Activated gamma-delta T cell (primary cell): ENCODE results near the gene TNS4.

ENCODE experiments used
- DNase-seq: peaks from one replicate; lab custom pipeline; 2025; lab: John Stamatoyannopoulos, UW

Gene TNS4

DNA sequence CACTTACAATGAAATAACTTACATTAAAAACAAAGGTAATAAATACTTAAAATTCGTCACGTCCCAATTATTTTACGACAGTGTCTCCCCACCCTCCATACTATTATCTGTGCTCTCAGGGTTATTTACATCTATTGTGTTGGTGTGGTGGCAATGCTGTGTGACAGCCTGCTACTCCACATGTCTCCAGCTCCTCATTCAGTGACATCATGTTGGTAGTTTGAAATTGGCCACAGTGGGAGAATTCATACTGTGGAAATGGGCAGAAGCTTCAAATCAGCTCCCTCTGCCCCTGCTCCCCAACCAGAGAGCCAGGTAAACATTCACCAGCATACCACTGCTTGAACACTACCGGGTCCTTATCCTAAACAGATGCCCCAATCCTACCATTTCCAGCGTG is 6.3 kb downstream of the TNS4 start:
- DNase-seq, result no peak

DNA sequence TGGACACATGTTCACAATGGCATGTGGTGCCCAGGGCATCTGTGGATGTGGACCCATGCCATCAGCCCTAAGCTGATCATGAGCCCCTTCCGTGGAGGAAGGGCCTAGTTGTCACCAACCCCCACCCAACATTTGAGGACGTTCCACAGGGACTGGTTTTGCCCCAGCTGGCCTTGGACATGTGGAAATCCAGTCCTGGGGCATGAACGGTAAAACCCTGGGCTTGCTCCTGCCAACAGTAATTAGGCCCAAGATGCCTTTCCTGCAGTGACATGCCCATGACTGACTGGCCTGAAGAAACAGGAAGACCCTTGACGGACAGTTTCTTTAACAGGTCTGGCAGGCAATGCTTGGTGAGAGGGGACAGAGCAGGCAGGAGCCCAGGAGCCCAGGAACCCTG is 7.7 kb downstream of the TNS4 start:
- no peak for DNase-seq

DNA sequence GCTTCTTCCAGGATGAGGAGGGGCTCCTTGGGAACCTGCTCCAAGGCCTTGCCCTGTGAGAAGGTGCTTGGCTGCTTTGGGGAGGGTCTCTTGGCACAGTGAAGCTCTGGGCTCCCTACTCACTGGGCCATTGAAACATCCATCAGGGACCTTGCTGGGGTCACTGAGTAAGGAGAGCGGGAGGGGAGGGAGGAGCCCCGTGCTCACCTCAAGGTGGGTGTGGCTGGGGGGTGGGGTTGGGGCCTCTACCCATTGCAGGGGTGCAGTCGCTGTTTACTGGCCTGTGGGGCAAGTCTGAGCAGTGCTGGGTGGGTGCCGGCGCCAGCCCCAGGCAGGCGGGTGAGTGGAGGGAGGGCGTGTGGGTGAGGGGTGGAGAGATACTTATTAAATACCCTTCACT is 9.9 kb downstream of the TNS4 start:
- no peak for DNase-seq

GRCh38 chr17:40490982-40491381 is 10.4 kb downstream of the TNS4 start:
- DNase-seq, result no peak

- no peak for DNase-seq
These were observed 11.1 kb downstream of the TNS4 start for GRCh38 chr17:40490289-40490853.

- no peak for DNase-seq
These were observed 13.9 kb downstream of the TNS4 start for GRCh38 chr17:40487371-40488020.

DNA sequence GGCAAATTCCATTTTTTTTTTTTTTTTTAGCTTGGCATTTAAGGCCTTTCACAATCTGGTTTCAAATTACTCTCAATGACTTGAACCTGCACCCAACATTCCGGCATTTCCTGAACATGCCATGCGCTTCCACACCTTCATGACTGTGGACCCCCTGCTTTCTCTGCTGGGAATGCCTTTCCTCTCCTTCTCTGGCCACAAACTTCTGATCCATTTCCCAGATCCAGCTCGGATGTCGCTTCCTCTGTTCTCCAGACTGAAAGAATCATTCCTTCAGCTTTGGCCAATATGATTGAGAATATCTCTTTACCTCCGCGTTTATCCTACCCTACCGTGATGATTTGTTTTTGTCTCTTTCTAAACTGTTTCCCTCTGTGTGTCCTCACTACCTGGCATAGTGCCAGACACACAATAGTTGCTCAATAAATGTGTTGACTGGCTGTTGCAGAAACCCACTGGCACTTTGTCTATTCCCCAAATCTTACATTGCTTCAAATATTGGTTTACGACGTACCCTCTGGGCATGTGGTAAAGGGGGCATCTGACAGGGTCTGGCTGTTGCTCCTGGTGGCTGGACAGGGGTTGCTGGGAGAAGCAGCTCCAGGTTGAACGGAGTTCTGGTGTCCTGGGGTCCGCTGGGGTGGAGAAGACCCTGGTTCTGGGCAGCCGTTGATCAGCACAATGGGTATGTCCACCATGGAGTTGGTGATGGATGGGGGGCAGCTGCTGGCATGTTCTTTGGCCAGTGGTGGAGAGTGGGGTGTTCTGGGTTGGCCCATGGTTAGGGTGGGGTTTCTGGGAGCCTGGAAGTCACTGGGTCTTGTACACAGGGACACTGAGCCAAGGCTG is 14.7 kb downstream of the TNS4 start:
- DNase-seq, result no peak

- no peak for DNase-seq
These were observed 15.4 kb downstream of the TNS4 start for GRCh38 chr17:40485851-40486521.

DNA sequence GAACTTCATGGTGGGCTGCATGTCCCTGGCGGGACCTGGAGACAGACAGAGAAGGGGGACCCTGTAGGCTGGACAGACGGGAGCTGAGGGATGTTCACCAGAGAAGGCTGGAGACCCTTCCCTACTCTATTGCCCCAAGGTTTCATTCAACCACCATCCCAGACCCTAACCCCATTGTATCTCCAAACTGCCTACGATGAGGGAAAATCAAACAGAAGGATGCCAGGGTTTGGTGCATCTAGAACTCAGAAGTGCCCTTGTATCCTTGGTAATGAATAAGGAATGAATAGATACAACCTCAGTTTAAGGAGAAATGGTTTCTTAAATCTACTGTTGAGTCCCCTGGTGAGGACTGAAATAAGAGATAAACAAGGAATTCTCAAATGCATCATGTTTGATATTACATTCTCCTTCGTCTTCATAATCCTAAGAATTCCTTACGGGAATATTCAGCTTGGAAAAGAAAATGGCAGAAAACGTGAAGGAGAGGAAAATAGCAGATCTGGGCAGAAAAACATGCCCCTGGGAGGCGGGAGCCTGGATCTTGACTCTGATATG is 16.4 kb downstream of the TNS4 start:
- no peak for DNase-seq

- no peak for DNase-seq
These were observed 17.0 kb downstream of the TNS4 start for GRCh38 chr17:40484285-40484972.

GRCh38 chr17:40483679-40484078 is 17.7 kb downstream of the TNS4 start:
- no peak for DNase-seq

DNA sequence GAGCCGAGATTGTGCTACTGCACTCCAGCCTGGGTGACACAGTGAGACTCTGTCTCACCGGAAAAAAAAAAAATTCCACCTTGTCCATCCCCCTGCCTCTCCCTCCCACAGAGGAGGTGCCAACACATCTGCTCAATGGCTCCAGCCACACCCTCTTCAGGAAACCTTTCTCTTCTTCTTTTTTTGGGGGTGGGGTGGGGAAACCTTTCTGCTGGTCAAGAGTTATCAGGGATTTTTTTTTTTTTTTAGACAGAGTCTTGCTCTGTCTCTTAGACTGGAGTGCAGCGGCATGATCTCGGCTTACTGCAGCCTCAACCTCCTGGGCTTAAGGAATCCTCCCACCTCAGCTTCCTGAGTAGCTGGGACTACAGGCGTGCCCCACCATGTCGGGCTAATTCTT is 18.7 kb downstream of the TNS4 start:
- DNase-seq, result no peak

GRCh38 chr17:40481106-40481505 is 20.3 kb downstream of the TNS4 start:
- DNase-seq, result no peak

GRCh38 chr17:40480501-40481003 is 20.9 kb downstream of the TNS4 start:
- DNase-seq, result peak; percentile 54

DNA sequence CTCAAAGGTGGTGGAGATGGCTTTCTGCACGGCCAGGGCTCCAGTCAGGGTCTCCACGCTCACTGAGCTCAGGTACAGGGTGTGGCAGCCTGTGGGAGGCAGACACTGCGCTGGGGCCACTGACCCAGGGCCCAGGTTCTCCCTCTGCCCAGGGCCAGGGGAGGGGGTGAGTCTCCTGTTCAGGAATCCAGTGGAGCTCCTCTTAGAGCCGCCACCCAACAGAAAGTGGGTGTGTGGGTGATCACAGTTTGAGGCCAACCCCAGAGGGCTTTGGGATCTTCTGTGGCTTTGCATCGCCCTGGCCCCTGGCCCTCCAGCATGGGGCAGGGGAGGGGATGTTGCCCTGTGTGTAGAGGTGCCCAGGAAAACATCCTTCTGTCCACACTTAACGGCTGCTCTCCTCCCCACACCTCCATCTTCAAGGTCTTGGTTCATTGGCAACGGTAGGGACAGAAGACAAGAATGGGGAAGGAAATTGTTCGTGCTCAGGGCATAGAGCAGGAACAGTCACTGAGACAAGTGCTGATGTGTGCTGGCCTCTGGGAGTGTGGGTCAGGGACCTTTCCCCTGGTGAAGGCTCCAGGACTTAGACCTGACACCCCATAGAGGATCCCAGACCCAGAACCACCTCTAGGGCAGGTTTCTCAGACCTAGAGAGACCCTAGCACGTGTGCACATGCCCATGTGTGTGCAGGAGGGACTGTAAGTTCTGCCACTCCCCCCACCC is 21.5 kb downstream of the TNS4 start:
- no peak for DNase-seq

GRCh38 chr17:40478486-40478885 is 22.9 kb downstream of the TNS4 start:
- DNase-seq, result no peak

DNA sequence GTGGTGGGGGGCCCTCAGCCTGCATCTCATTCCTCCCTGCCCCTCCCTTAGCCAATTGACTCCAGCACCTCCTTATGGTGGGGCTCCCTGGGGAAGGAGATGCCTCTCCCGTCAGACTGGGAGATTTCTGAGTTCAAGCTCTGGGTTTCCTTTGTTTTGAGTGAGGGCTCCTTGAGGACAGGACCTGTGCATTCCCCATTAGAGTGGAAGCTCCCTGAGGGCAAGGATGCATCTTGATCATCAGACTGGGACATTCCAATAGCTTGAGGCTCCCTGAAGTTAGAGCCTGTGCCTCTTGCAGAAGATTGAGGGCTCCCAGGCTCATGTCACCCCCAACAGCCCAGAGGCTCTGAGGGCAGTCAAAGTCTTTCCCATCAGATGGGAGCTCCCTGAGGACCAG is 23.6 kb downstream of the TNS4 start:
- DNase-seq, result no peak

GRCh38 chr17:40475234-40475908 is 26.1 kb downstream of the TNS4 start:
- DNase-seq, result no peak

- DNase-seq, result no peak
These were observed 26.9 kb downstream of the TNS4 start for GRCh38 chr17:40474419-40475002.
